PC-3 (cell line): Measurements from ENCODE around the gene ATP5F1B. TPM values are rescaled to one million over a fixed set of nuclear protein-coding genes. Genes with fewer than 3 reads are reported as not detected.

Experiments
- ATAC-seq: fragments of 200-7000 bp; cut with Tn5 transposase; 2 replicates; pipeline ENCODE4 v1.9.1; 2020; ENCODE audit warnings: mild to moderate bottlenecking, moderate library complexity
- BruUV-seq: library from RNA; stranded (reverse); fragments of 400-500 nt; replicated peaks from 2 replicates; lab custom pipeline; 2021; lab: Mats Ljungman, UMichigan
- CTCF ChIA-PET: fragments of 300-600 bp; sonication (Branson Sonifier 250); formaldehyde crosslinking; loops from one replicate; lab custom pipeline; 2022; ENCODE audit warnings: antibody characterized with exemption; lab: Charles Lee
- POLR2A ChIA-PET: fragments of 300-600 bp; sonication (Branson Sonifier 250); formaldehyde crosslinking; loops from one replicate; lab custom pipeline; 2022; ENCODE audit warnings: antibody characterized with exemption; ENCODE audit not compliant: unreplicated experiment; lab: Charles Lee
- DNase-seq: peaks from one replicate; pipeline ENCODE4 v3.0.0-alpha.2; 2015
- H2AFZ ChIP-seq: fragments of 300-600 bp; sonication (generic); 2 replicates; pipeline ENCODE4 v1.6.0; 2016; ENCODE audit warnings: antibody characterized with exemption, low read length
- H3F3A ChIP-seq: fragments of 300-600 bp; sonication (generic); one replicate; pipeline ENCODE4 v1.6.0; 2017; ENCODE audit warnings: antibody characterized with exemption, low read length, control low read depth, mild to moderate bottlenecking; ENCODE audit not compliant: unreplicated experiment
- H3K27ac ChIP-seq: fragments of 300-600 bp; sonication (generic); 2 replicates; pipeline ENCODE4 v1.5.1; 2016; ENCODE audit warnings: mild to moderate bottlenecking, low read length
- H3K27me3 ChIP-seq: fragments of 300-600 bp; sonication (generic); 2 replicates; pipeline ENCODE4 v1.6.1; 2016; ENCODE audit warnings: low read length, mixed read lengths
- H3K36me3 ChIP-seq: fragments of 300-600 bp; sonication (generic); 2 replicates; pipeline ENCODE4 v1.6.1; 2016; ENCODE audit warnings: low read depth, mixed run types, low read length, mixed read lengths
- H3K4me1 ChIP-seq: fragments of 300-600 bp; sonication (generic); 2 replicates; pipeline ENCODE4 v1.5.1; 2016; ENCODE audit warnings: low read length; ENCODE audit not compliant: insufficient read depth
- H3K4me2 ChIP-seq: fragments of 300-600 bp; sonication (generic); 2 replicates; pipeline ENCODE4 v1.6.0; 2016; ENCODE audit warnings: low read length
- H3K4me3 ChIP-seq: fragments of 300-600 bp; sonication (generic); 2 replicates; pipeline ENCODE4 v1.5.1; 2016; ENCODE audit warnings: mild to moderate bottlenecking, low read length, mixed read lengths
- H3K79me2 ChIP-seq: fragments of 300-600 bp; sonication (generic); 2 replicates; pipeline ENCODE4 v1.6.1; 2017; ENCODE audit warnings: low read length, mixed read lengths
- H3K9ac ChIP-seq: fragments of 300-600 bp; sonication (generic); 2 replicates; pipeline ENCODE4 v1.6.0; 2016; ENCODE audit warnings: mild to moderate bottlenecking, low read length
- H3K9me2 ChIP-seq: fragments of 300-600 bp; sonication (generic); replicated peaks from 2 replicates; pipeline ENCODE4 v1.6.1; 2016; ENCODE audit warnings: mixed run types, low read length, mixed read lengths
- H3K9me3 ChIP-seq: fragments of 300-600 bp; sonication (generic); 2 replicates; pipeline ENCODE4 v1.6.1; 2016; ENCODE audit warnings: low read length, mixed read lengths
- H4K20me1 ChIP-seq: fragments of 300-600 bp; sonication (generic); 2 replicates; pipeline ENCODE4 v1.6.1; 2016; ENCODE audit warnings: low read length, mixed read lengths
- EZH2 ChIP-seq: fragments of 300-600 bp; sonication (generic); IDR thresholded peaks from one replicate; pipeline ENCODE4 v1.6.1; 2017; ENCODE audit warnings: antibody characterized with exemption, mild to moderate bottlenecking, low read length; ENCODE audit not compliant: unreplicated experiment
- EZH2phosphoT487 ChIP-seq: fragments of 300-600 bp; sonication (generic); IDR thresholded peaks from 2 replicates; pipeline ENCODE4 v1.6.1; 2018; ENCODE audit warnings: mild to moderate bottlenecking, antibody characterized with exemption, low read length, borderline replicate concordance
- intact Hi-C: fragments of 100-400 bp; cut with micrococcal nuclease; formaldehyde crosslinking; loops from 2 replicates; pipeline ENCODE4 v1.9.0; 2023
- total RNA-seq: library from RNA; depleted of rRNA; stranded (reverse); fragments of >200 nt; gene quantifications from 2 replicates; pipeline ENCODE4 v1.2.3, GENCODE V29; 2014
- TF ChIP-seq, protein P1 (sequence below): fragments of 300-600 bp; sonication (generic); conservative IDR thresholded peaks from 2 replicates; pipeline ENCODE4 v1.5.1; 2017; ENCODE audit warnings: antibody characterized with exemption, low read depth, mild to moderate bottlenecking, low read length

Gene ATP5F1B
- total RNA-seq, 1 experiment from 2014 or later: 1,046 TPM

DNA sequence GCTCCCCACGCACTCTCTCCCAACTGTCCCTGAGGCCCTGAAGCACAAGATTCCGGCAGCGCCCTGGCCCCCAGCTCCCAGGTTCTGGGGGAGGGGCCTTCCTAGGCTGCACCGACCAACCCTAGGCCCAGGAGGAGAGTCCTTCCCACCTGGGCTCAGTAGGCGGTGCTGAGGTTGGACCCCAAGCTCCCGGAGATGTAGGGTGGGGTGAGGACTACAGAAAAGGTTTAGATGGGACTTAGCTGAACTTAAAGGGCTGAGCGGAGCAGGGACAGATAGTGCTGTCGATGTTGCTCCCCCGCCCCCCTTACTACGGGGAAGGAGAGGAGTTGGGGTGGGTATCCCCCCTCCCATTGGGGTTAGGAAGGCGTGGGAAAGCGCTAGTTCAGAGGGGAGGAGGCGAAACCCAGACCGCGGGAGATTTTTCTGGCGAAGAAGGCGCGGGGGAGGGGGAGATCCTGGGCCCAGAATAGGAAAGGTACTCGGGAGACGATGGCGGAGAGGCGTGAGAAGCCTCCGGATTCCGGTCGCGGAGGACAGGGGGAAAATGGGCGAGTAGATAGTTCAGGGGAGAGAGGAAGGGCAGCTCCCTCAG is 11.4 kb downstream of the ATP5F1B start:
- CTCF ChIA-PET: no interaction called here
- peak overlapping the region; percentile 90 for H3K4me3 ChIP-seq
- H2AFZ ChIP-seq: peak overlapping the region; percentile 65
- H3K27ac ChIP-seq: peak overlapping the region; percentile 83
- peak overlapping the region; percentile 100 for H3K4me2 ChIP-seq
- H3K4me1 ChIP-seq: peaks cover 44% of the 10 kb centered on the region
- peak; percentile 65 for DNase-seq
- peaks cover 57% of the 10 kb centered on the region for H3K79me2 ChIP-seq
- BruUV-seq: no TSS peak
- intact Hi-C loops: no loop called here
- peak; percentile 15 for ATAC-seq
- H3K9me2 ChIP-seq: no peaks in the 10 kb centered on the region
- POLR2A ChIA-PET: no interaction called here
- peaks cover 17% of the 10 kb centered on the region for H3K36me3 ChIP-seq
- peak overlapping the region; percentile 78 for H3K9ac ChIP-seq
- H3K9me3 ChIP-seq: no peaks in the 10 kb centered on the region
- H3K27me3 ChIP-seq: no peaks in the 10 kb centered on the region
- 0 out of 2 replicates have a peak, but pooled peaks cover 5% of the 10 kb centered on the region for H4K20me1 ChIP-seq
- TF ChIP-seq EZH2phosphoT487 (no peak), EZH2 (no peak)
- TF ChIP-seq, protein P1, sequence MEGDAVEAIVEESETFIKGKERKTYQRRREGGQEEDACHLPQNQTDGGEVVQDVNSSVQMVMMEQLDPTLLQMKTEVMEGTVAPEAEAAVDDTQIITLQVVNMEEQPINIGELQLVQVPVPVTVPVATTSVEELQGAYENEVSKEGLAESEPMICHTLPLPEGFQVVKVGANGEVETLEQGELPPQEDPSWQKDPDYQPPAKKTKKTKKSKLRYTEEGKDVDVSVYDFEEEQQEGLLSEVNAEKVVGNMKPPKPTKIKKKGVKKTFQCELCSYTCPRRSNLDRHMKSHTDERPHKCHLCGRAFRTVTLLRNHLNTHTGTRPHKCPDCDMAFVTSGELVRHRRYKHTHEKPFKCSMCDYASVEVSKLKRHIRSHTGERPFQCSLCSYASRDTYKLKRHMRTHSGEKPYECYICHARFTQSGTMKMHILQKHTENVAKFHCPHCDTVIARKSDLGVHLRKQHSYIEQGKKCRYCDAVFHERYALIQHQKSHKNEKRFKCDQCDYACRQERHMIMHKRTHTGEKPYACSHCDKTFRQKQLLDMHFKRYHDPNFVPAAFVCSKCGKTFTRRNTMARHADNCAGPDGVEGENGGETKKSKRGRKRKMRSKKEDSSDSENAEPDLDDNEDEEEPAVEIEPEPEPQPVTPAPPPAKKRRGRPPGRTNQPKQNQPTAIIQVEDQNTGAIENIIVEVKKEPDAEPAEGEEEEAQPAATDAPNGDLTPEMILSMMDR: no peak
- H3F3A ChIP-seq: peaks cover 12% of the 10 kb centered on the region

DNA sequence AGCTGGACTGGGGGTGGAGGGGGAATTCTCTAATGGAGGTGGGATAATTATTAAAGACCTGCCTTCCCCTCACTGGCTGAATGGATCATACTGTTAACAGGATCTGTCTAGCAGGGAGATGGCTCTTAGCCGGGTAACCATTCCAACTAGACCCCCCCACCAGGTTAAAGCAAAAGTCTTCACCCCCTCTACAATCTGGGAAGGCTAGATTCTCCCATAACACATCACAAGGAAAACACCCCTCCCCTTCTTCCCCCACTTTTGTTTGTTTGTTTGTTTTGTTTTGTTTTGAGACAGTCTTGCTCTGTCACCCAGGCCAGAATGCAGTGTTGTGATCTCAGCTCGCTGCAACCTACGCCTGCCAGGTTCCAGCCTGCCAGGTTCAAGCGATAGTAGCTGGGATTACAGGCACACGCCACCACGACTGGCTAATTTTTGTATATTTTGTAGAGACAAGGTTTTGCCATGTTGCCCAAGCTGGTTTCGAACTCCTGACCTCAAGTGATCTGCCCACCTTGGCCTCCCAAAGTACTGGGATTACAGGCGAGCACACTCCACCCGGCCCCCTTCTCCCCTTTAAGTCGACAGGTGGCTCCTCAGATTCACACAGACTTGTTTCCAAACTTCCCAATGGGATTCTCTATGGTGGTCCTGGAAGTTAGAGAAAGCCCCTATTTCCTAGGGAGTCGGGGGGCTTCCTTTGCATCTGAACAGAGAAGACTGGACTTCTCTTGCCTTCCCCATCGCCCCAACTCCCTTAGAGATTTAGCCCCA is 12.1 kb downstream of the ATP5F1B start:
- intact Hi-C loops: no loop called here
- BruUV-seq: TSS peak; percentile 2
- H3K9ac ChIP-seq: peak overlapping the region; percentile 78
- TF ChIP-seq, protein P1: no peak
- TF ChIP-seq EZH2 (no peak), EZH2phosphoT487 (no peak)
- H3K79me2 ChIP-seq: peaks cover 64% of the 10 kb centered on the region
- no peak overlapping the region for H3K27ac ChIP-seq
- POLR2A ChIA-PET: no interaction called here
- H3K27me3 ChIP-seq: no peaks in the 10 kb centered on the region
- H3K36me3 ChIP-seq: peaks cover 11% of the 10 kb centered on the region
- peaks cover 12% of the 10 kb centered on the region for H3F3A ChIP-seq
- no peaks in the 10 kb centered on the region for H3K9me2 ChIP-seq
- no peak for ATAC-seq
- H3K4me1 ChIP-seq: peaks cover 44% of the 10 kb centered on the region
- no peaks in the 10 kb centered on the region for H3K9me3 ChIP-seq
- peak overlapping the region; percentile 65; the same call in 1 of the 2 replicates for H2AFZ ChIP-seq
- no peak for DNase-seq
- peak overlapping the region; percentile 100 for H3K4me2 ChIP-seq
- CTCF ChIA-PET: interaction anchor here (0.6 kb wide), 1 partner anchor 68 kb away, joined by 3 read pairs; no protein-coding TSS in a partner anchor
- H4K20me1 ChIP-seq: peaks cover 6% of the 10 kb centered on the region; the same call in 1 of the 2 replicates
- H3K4me3 ChIP-seq: peak overlapping the region; percentile 90
